Tibial nerve (tissue), 3 donors: ENCODE results near the gene SLITRK1.

Source experiments
- POLR2A ChIP-seq, 2 donors: fragments of 450-650 bp; IDR thresholded peaks; one replicate each; pipeline ENCODE4 v1.6.1; 2017; ENCODE audit warnings: antibody characterized with exemption in 2 of 2, mild to moderate bottlenecking in 2 of 2, moderate library complexity in 2 of 2
- TF ChIP-seq, protein P1 (sequence below), 5 experiments: fragments of 200-600 bp in 3 of 5; fragments of 450-650 bp in 2 of 5; sonication (generic) in 3 of 5; IDR thresholded peaks; one replicate each; pipeline ENCODE4 v1.5.1; 2016 to 2019; ENCODE audit warnings: antibody characterized with exemption in 5 of 5, mild to moderate bottlenecking in 3 of 5, moderate library complexity in 2 of 5

DNA sequence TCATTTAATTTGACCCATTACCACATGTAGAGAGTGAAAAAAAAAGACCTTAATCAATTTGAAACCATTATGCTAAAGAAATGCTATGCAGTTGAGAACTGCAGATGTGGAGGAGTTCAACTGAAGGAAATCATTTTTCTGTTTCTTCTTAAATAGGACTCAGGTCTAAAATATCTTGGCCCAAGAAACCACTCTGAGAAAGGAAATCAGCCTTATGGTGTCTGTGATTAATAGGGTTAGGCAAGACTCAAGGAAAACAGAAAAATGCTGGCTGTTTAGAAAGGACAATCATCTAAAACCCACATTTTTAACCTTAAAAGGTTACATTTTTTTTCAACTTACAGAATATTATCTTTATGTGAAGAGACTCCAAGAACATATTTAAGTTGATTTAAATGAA is 1.9 kb upstream of the SLITRK1 start:
- no peak for TF ChIP-seq POLR2A (IDR thresholded peaks at IDR 0.05)
- TF ChIP-seq, protein P1, sequence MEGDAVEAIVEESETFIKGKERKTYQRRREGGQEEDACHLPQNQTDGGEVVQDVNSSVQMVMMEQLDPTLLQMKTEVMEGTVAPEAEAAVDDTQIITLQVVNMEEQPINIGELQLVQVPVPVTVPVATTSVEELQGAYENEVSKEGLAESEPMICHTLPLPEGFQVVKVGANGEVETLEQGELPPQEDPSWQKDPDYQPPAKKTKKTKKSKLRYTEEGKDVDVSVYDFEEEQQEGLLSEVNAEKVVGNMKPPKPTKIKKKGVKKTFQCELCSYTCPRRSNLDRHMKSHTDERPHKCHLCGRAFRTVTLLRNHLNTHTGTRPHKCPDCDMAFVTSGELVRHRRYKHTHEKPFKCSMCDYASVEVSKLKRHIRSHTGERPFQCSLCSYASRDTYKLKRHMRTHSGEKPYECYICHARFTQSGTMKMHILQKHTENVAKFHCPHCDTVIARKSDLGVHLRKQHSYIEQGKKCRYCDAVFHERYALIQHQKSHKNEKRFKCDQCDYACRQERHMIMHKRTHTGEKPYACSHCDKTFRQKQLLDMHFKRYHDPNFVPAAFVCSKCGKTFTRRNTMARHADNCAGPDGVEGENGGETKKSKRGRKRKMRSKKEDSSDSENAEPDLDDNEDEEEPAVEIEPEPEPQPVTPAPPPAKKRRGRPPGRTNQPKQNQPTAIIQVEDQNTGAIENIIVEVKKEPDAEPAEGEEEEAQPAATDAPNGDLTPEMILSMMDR (IDR thresholded peaks at IDR 0.05): no peak
